NOMO-1 treated with dmso at 0.1 percent for 144 hours (cell line): ENCODE results near the gene ZBTB24.
A peak's percentile ranks its signal among the peaks of the same experiment; 100 is the strongest.

Experiments
- DNase-seq: peaks from one replicate; lab custom pipeline; 2025; ENCODE audit not compliant: unreplicated experiment; lab: John Stamatoyannopoulos, UW

Gene ZBTB24

GRCh38 chr6:109453594-109454495 lies 29.2 kb downstream of the ZBTB24 start:
- no peak for DNase-seq

GRCh38 chr6:109453156-109453555 lies 29.9 kb downstream of the ZBTB24 start:
- no peak for DNase-seq

GRCh38 chr6:109452181-109452580 lies 30.8 kb downstream of the ZBTB24 start:
- DNase-seq = no peak

- DNase-seq = no peak
These were observed 31.6 kb downstream of the ZBTB24 start for GRCh38 chr6:109451376-109451775.

GRCh38 chr6:109450801-109451200 lies 32.2 kb downstream of the ZBTB24 start:
- no peak for DNase-seq

- no peak for DNase-seq
These were observed 33.0 kb downstream of the ZBTB24 start for GRCh38 chr6:109449795-109450673.

GRCh38 chr6:109449064-109449794 lies 33.8 kb downstream of the ZBTB24 start:
- DNase-seq = no peak

GRCh38 chr6:109448615-109449014 lies 34.4 kb downstream of the ZBTB24 start:
- DNase-seq = no peak

- no peak for DNase-seq
These were observed 35.0 kb downstream of the ZBTB24 start for GRCh38 chr6:109447878-109448555.

GRCh38 chr6:109447087-109447486 lies 35.9 kb downstream of the ZBTB24 start:
- DNase-seq = no peak

GRCh38 chr6:109446541-109446940 lies 36.5 kb downstream of the ZBTB24 start:
- DNase-seq = no peak

GRCh38 chr6:109446072-109446471 lies 36.9 kb downstream of the ZBTB24 start:
- no peak for DNase-seq

GRCh38 chr6:109445382-109445781 lies 37.6 kb downstream of the ZBTB24 start:
- DNase-seq = no peak

GRCh38 chr6:109443425-109443950 lies 39.5 kb downstream of the ZBTB24 start:
- no peak for DNase-seq

- DNase-seq = no peak
These were observed 40.6 kb downstream of the ZBTB24 start for GRCh38 chr6:109442393-109442924.

GRCh38 chr6:109441069-109441816 lies 41.8 kb downstream of the ZBTB24 start:
- peak; percentile 31 for DNase-seq

- DNase-seq = peak; percentile 84
These were observed 42.5 kb downstream of the ZBTB24 start, which contains the start of the genes PPIL6 and SMPD2 for GRCh38 chr6:109440331-109441068. Gene PPIL6, minus strand, starts transcription at chr6:109440628. Its CDS starts 38 bp downstream, at chr6:109440590. Gene SMPD2, plus strand, starts transcription at chr6:109440724. Its CDS starts 398 bp downstream, at chr6:109441122.

- DNase-seq = no peak
These were observed 47.0 kb downstream of the ZBTB24 start for GRCh38 chr6:109436041-109436440.
